PC-9 (cell line): ENCODE measurements around the gene OBSL1. TPM values are rescaled to one million over a fixed set of nuclear protein-coding genes. Genes with fewer than 3 reads are reported as not detected.

Experiments used
- BruUV-seq: library from RNA; stranded (reverse); fragments of 400-500 nt; replicated peaks from 2 replicates; lab custom pipeline; 2021; lab: Mats Ljungman, UMichigan
- CTCF ChIA-PET: fragments of 300-600 bp; sonication (Branson Sonifier 250); formaldehyde crosslinking; loops from one replicate; lab custom pipeline; 2022; ENCODE audit warnings: antibody characterized with exemption; lab: Charles Lee
- POLR2A ChIA-PET: fragments of 300-600 bp; sonication (Branson Sonifier 250); formaldehyde crosslinking; loops from one replicate; lab custom pipeline; 2022; ENCODE audit warnings: antibody characterized with exemption; ENCODE audit not compliant: unreplicated experiment; lab: Charles Lee
- DNase-seq, 2 experiments: peaks; one replicate each; pipeline versions ENCODE4 v3.0.0 to v3.0.0-alpha.2; 2015 to 2022; ENCODE audit warnings: mixed read lengths in 1 of 2
- H2AFZ ChIP-seq: fragments of 200-600 bp; sonication (generic); 2 replicates; pipeline ENCODE4 v1.8.1; 2017; ENCODE audit warnings: antibody characterized with exemption
- H3F3A ChIP-seq: fragments of 200-600 bp; sonication (generic); 2 replicates; pipeline ENCODE4 v1.8.1; 2017; ENCODE audit warnings: antibody characterized with exemption, mild to moderate bottlenecking, low read depth; ENCODE audit not compliant: insufficient read depth
- H3K27ac ChIP-seq: fragments of 200-600 bp; sonication (generic); 2 replicates; pipeline ENCODE4 v1.6.1; 2016; ENCODE audit warnings: mixed run types
- H3K27me3 ChIP-seq: fragments of 200-600 bp; sonication (generic); 2 replicates; pipeline ENCODE4 v1.6.1; 2016; ENCODE audit warnings: low read depth, mixed run types; ENCODE audit not compliant: insufficient read depth
- H3K36me3 ChIP-seq: fragments of 200-600 bp; sonication (generic); 2 replicates; pipeline ENCODE4 v1.6.1; 2016; ENCODE audit warnings: low read depth, mixed run types
- H3K4me1 ChIP-seq: fragments of 200-600 bp; sonication (generic); replicated peaks from 2 replicates; pipeline ENCODE4 v1.6.1; 2016; ENCODE audit warnings: mixed run types; ENCODE audit not compliant: insufficient read depth
- H3K4me2 ChIP-seq: fragments of 200-600 bp; sonication (generic); 2 replicates; pipeline ENCODE4 v1.6.1; 2017; ENCODE audit warnings: mixed run types
- H3K4me3 ChIP-seq: fragments of 200-600 bp; sonication (generic); 2 replicates; pipeline ENCODE4 v1.6.1; 2016; ENCODE audit warnings: mixed run types
- H3K79me2 ChIP-seq: fragments of 200-600 bp; sonication (generic); 2 replicates; pipeline ENCODE4 v1.6.1; 2017; ENCODE audit warnings: low read depth, mixed run types
- H3K9me2 ChIP-seq: fragments of 200-600 bp; sonication (generic); 2 replicates; pipeline ENCODE4 v1.8.1; 2017; ENCODE audit warnings: mild to moderate bottlenecking; ENCODE audit not compliant: insufficient read depth
- H3K9me3 ChIP-seq: fragments of 200-600 bp; sonication (generic); 2 replicates; pipeline ENCODE4 v1.8.1; 2016; ENCODE audit warnings: low read depth; ENCODE audit not compliant: insufficient read depth
- H4K20me1 ChIP-seq: fragments of 200-600 bp; sonication (generic); 2 replicates; pipeline ENCODE4 v1.8.1; 2017; ENCODE audit not compliant: insufficient read depth
- EZH2 ChIP-seq: fragments of 200-600 bp; sonication (generic); IDR thresholded peaks from 2 replicates; pipeline ENCODE4 v1.8.0; 2017; ENCODE audit warnings: antibody characterized with exemption, low read depth
- intact Hi-C: fragments of 100-400 bp; cut with micrococcal nuclease; formaldehyde crosslinking; loops from one replicate; pipeline ENCODE4 v1.10.0; 2022; ENCODE audit not compliant: unreplicated experiment
- total RNA-seq: library from RNA; stranded (reverse); gene quantifications from 2 replicates; pipeline ENCODE4 v1.2.3, GENCODE V29; 2021
- TF ChIP-seq, protein P1 (sequence below): fragments of 200-600 bp; sonication (generic); conservative IDR thresholded peaks from 2 replicates; pipeline ENCODE4 v1.6.1; 2017; ENCODE audit warnings: mixed run types, antibody characterized with exemption, mild to moderate bottlenecking, moderate library complexity

Gene OBSL1
- total RNA-seq, 1 experiment from 2014 or later: 110 TPM

DNA sequence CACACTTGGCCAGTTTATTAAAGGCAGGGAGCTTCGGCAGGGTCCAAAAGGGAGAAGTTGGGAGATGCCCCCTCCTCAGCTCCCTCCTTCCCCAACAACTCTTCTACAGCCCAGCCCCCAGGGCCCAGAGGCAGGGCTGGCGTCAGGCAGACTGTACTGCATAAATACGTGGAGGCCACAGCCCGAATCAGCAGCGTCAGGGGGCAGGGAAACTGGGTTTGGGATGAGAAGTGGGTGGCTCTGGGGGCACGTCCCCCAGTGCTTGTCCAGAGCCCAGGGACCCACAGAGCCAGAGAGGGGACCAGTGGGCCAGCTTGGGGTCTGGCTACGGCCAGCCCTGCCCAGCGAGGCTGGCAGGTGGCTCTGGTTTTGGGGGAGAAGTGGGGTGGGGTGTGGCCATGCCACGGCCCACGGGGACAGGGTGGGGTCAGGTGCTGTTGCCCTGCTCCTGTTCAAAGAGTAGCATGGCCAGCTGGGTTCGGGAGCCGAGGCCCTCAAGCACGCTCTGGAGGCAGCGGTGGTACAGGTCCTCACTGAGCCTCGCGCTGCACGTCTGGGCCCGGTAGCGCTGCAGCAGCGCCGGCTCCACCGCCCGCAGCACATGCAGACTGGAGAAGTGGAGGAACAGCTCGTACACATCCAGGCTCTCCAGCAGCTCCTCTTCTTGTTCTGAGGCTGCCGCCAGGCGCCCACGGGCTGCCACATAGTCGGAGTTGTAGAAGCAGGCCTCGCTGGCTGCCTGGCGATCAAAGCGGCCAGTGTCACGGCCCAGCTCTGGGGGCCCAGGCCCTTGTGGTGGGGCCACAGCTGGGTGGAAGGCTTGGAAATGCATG lies 32.2 kb downstream of the OBSL1 start:
- POLR2A ChIA-PET: interaction anchor here (0.6 kb wide), 1 partner anchor 106 kb away, joined by 6 read pairs; no protein-coding TSS in a partner anchor

DNA sequence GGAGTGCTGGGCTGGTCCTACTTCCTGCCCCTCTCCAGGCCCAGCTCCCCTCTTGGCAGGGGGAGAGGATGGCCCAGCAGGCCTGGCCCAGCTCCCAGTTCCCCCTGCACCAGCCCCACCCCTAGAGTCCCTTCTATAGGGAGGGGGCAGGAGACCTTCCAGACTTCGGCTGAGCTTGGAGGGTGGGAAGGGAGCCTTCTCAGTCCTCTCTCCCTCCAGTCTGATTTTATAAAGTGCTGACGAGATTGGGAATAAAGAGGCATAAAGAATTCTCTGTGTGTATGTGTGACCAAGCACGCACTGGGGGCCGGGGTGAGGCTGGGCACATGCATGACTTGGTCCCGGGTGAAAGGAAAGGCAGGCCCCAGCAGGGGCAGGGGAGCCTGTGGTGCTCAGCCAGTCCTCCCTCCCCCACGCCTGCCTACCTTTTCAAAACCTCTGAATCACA lies 32.8 kb downstream of the OBSL1 start:
- POLR2A ChIA-PET: no interaction called here
- no peaks in the 10 kb centered on the region for H3K9me2 ChIP-seq
- H3K4me2 ChIP-seq: no peak overlapping the region
- no peaks in the 10 kb centered on the region for H3K27me3 ChIP-seq
- peaks cover 23% of the 10 kb centered on the region for H4K20me1 ChIP-seq
- peaks cover 17% of the 10 kb centered on the region; the same call in 1 of the 2 replicates for H3F3A ChIP-seq
- H3K27ac ChIP-seq: no peak overlapping the region
- DNase-seq: no peak
- H2AFZ ChIP-seq: no peak overlapping the region
- no peaks in the 10 kb centered on the region; the same call in 1 of the 2 replicates for H3K4me1 ChIP-seq
- no peaks in the 10 kb centered on the region for H3K9me3 ChIP-seq
- no TSS peak for BruUV-seq
- no peak overlapping the region for H3K4me3 ChIP-seq
- intact Hi-C loops: no loop called here
- no peak for TF ChIP-seq EZH2
- TF ChIP-seq, protein P1, sequence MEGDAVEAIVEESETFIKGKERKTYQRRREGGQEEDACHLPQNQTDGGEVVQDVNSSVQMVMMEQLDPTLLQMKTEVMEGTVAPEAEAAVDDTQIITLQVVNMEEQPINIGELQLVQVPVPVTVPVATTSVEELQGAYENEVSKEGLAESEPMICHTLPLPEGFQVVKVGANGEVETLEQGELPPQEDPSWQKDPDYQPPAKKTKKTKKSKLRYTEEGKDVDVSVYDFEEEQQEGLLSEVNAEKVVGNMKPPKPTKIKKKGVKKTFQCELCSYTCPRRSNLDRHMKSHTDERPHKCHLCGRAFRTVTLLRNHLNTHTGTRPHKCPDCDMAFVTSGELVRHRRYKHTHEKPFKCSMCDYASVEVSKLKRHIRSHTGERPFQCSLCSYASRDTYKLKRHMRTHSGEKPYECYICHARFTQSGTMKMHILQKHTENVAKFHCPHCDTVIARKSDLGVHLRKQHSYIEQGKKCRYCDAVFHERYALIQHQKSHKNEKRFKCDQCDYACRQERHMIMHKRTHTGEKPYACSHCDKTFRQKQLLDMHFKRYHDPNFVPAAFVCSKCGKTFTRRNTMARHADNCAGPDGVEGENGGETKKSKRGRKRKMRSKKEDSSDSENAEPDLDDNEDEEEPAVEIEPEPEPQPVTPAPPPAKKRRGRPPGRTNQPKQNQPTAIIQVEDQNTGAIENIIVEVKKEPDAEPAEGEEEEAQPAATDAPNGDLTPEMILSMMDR: no peak
- H3K36me3 ChIP-seq: peaks cover 10% of the 10 kb centered on the region
- H3K79me2 ChIP-seq: peaks cover 17% of the 10 kb centered on the region
- CTCF ChIA-PET: no interaction called here

More for the DNA sequence above, 32.2 kb downstream of the OBSL1 start:
- Histone ChIP-seq H3K4me2 (no peak overlapping the region), H3K9me3 (no peaks in the 10 kb centered on the region), H3K4me1 (no peaks in the 10 kb centered on the region; the same call in 1 of the 2 replicates), H4K20me1 (peaks cover 23% of the 10 kb centered on the region), H3K9me2 (no peaks in the 10 kb centered on the region), H3K4me3 (no peak overlapping the region), H3K27ac (no peak overlapping the region), H3F3A (peaks cover 17% of the 10 kb centered on the region; the same call in 1 of the 2 replicates), H3K27me3 (no peaks in the 10 kb centered on the region), H2AFZ (no peak overlapping the region), H3K79me2 (peaks cover 17% of the 10 kb centered on the region), H3K36me3 (peaks cover 10% of the 10 kb centered on the region)
- CTCF ChIA-PET: no interaction called here
- intact Hi-C loops: no loop called here
- no peak for TF ChIP-seq EZH2
- TF ChIP-seq, protein P1: no peak
- no peak for DNase-seq
- BruUV-seq: no TSS peak

DNA sequence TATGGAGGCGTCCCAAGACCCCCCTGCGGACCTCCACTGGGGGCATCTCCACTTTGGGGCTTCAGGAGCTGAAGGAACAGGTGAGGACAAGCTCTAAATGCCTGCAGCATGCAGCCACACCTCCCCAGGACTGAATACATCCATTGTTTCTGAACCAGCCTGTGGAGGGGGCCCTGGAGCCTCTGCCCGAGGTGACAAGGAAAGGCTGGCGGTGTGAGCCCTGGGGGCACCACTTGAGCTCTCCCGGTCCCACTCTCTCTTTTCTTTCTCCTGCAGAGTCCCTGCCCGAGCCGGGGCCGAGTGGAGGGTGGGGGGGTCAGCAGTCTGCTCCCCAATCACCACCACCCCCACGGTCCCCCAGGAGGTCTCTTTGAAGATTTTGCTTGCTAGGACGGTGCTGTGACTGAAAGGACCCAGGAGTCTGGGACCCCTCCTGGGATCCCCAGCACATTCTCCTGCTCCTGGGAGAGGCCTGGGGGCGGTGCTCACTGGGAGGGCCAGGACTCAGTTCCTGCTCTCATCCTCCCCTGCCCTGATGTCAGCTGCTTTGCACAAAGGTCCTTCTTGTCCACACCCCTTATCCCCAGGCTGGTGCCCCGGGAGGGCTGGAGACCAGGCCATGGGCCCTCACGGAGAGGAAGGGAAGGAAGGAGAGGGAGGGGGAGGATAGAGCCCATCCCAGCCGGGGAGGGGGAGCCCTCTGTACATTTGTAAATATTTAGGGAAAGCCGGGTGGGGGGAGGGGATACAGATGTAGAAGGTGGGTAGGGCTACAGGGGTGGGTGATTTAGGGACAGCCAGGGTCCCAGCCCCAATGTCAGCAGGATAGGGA lies 33.5 kb downstream of the OBSL1 start:
- peaks cover 10% of the 10 kb centered on the region for H3K36me3 ChIP-seq
- no TSS peak for BruUV-seq
- H4K20me1 ChIP-seq: peaks cover 23% of the 10 kb centered on the region
- no peak for TF ChIP-seq EZH2
- TF ChIP-seq, protein P1: no peak
- H3K9me2 ChIP-seq: no peaks in the 10 kb centered on the region
- H3K4me3 ChIP-seq: no peak overlapping the region
- no peaks in the 10 kb centered on the region; the same call in 1 of the 2 replicates for H3K4me1 ChIP-seq
- H3K9me3 ChIP-seq: no peaks in the 10 kb centered on the region
- H3K79me2 ChIP-seq: peaks cover 17% of the 10 kb centered on the region
- ChIA-PET CTCF (interaction anchor here (0.6 kb wide), 1 partner anchor 385 kb away, joined by 4 read pairs; no protein-coding TSS in a partner anchor), POLR2A (no interaction called here)
- no peak overlapping the region for H3K4me2 ChIP-seq
- intact Hi-C loops: no loop called here
- DNase-seq: no peak
- H2AFZ ChIP-seq: no peak overlapping the region
- H3K27me3 ChIP-seq: no peaks in the 10 kb centered on the region
- no peak overlapping the region for H3K27ac ChIP-seq
- peaks cover 17% of the 10 kb centered on the region; the same call in 1 of the 2 replicates for H3F3A ChIP-seq
